Aorta (tissue), 5 donors: Measurements from ENCODE around the gene AOX1. TPM values are rescaled to one million over a fixed set of nuclear protein-coding genes. Genes with fewer than 3 reads are reported as not detected.
"Not testable (repeated sequence)": the region's sequence is repeated elsewhere in the genome, so short reads cannot be mapped to it uniquely, and the experiment has no call there.

ENCODE experiments used
- ATAC-seq: fragments of 200-7000 bp; cut with Tn5 transposase; one replicate; pipeline ENCODE4 v1.9.1; 2022; ENCODE audit warnings: moderate library complexity; ENCODE audit not compliant: low FRiP score
- DNase-seq, 2 donors: peaks; one replicate each; pipeline ENCODE4 v3.0.0-alpha.2; 2020
- H3K27ac ChIP-seq, 2 donors: one replicate each; pipeline ENCODE4 v1.5.1; 2013; ENCODE audit warnings: low read length in 2 of 2, mild to moderate bottlenecking in 2 of 2, moderate library complexity in 2 of 2, control low read depth in 1 of 2, inconsistent platforms in 1 of 2, low read depth in 1 of 2
- H3K27me3 ChIP-seq, 2 donors: one replicate each; pipeline ENCODE4 v1.6.1; 2013; ENCODE audit warnings: control low read depth in 1 of 2, low read length in 1 of 2, mild to moderate bottlenecking in 1 of 2, moderate library complexity in 1 of 2; ENCODE audit not compliant: insufficient read depth in 2 of 2, control insufficient read depth in 1 of 2
- H3K36me3 ChIP-seq, 2 donors: one replicate each; pipeline ENCODE4 v1.6.1; 2013; ENCODE audit warnings: control low read depth in 1 of 2, low read length in 1 of 2, mild to moderate bottlenecking in 1 of 2; ENCODE audit not compliant: insufficient read depth in 2 of 2, control insufficient read depth in 1 of 2
- H3K4me1 ChIP-seq, 2 donors: one replicate each; pipeline ENCODE4 v1.6.1; 2013; ENCODE audit warnings: low read length in 2 of 2, control low read depth in 1 of 2, mild to moderate bottlenecking in 1 of 2, moderate library complexity in 1 of 2; ENCODE audit not compliant: insufficient read depth in 2 of 2, control insufficient read depth in 1 of 2
- H3K4me3 ChIP-seq, 2 donors: one replicate each; pipeline ENCODE4 v1.5.1; 2013; ENCODE audit warnings: low read length in 2 of 2, control low read depth in 1 of 2, mild to moderate bottlenecking in 1 of 2
- H3K9me3 ChIP-seq: one replicate; pipeline ENCODE4 v1.6.1; 2013; ENCODE audit warnings: mild to moderate bottlenecking, low read length; ENCODE audit not compliant: control insufficient read depth
- WGBS, 2 donors: extraction: QIAGEN DNeasy Blood & Tissue Kit; methylation state at CpG; one replicate each; pipeline ENCODE4 v1.1.7; 2013; 5-methylcytosine and 5-hydroxymethylcytosine counted together
- intact Hi-C, 2 donors: fragments of 100-400 bp; cut with DNase I; formaldehyde crosslinking; loops; one replicate each; pipeline versions ENCODE4 v1.14.2 to v1.15.0; 2022
- polyA plus RNA-seq, 2 donors: library from polyadenylated mRNA; stranded (reverse); fragments of 200-250 nt; gene quantifications; one replicate each; pipeline ENCODE4 v1.2.3, GENCODE V29; 2013
- total RNA-seq, 2 donors: library from RNA; stranded (reverse); fragmentation: NEBNext Ultra II Directional; extraction: Animal tissue kit (Norgen Biotek cat#: 25700); gene quantifications; one replicate each; pipeline ENCODE4 v1.2.1, GENCODE V29; 2021
- donor health status: healthy with polysubstance abuse.
- donor health status: Bipolar disorder and iron deficiency.
- donor health status: DM: no; HTN: no; CAD: no.
- donor health status: DM: no; HTN: no; CAD: no.
- donor health status: DM: yes; HTN: yes; CAD: no.

AOX1 gene
- total and polyA plus RNA-seq, 4 donors = 6.9 to 65.5 (median 36.1) TPM

DNA sequence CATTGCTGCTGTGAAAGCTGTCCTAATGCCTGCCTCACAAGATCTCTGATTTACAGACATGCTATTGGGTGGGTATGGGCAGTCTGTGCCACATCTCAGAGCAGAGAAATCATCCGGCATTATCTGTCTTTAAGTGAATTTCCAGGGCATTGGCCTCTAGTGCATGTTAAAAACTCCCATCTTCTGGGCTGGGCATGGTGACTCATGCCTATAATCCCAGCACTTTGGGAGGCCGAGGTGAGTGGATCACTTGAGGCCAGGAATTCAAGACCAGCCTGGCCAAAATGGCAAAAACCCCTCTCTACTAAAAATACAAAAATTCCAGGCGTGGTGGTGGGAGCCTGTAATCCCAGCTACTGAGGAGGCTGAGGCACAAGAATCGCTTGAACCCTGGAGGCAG is 42.6 kb downstream of the AOX1 start:
- DNase-seq, H3K9me3 ChIP-seq, H3K4me3 ChIP-seq, ATAC-seq, intact Hi-C loops, H3K27me3 ChIP-seq, H3K27ac ChIP-seq, H3K36me3 ChIP-seq, H3K4me1 ChIP-seq: not testable (repeated sequence)
- WGBS, 2 donors = 75 to 82% methylated on average over 4 of the region's 4 CpGs

DNA sequence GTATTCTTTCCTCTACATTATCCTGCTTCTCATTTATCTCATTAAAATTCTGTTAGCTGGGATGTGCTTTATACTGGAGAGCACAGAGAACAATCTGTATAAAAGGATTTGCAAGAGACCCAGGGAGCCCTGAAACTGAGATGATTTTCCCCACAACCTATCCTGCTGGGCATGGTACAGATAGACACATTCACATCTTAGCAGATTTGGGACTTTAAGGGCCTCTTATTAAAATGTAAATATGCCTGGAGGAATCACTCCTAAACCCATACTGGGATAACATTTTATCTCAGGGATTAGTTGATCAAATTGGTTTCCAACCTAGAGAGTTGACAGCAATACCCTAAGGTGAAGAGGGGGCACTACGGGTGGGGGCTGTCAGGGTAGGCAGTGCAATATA is 45.5 kb downstream of the AOX1 start:
- intact Hi-C loops = no loop called here
- ATAC-seq = no peak
- H3K4me3 ChIP-seq = no peak overlapping the region
- no peaks in the 10 kb centered on the region for H3K9me3 ChIP-seq
- DNase-seq = no peak
- 88 to 91% methylated on average over 1 of the region's 1 CpG for WGBS, 2 donors
- no peaks in the 10 kb centered on the region for H3K36me3 ChIP-seq
- no peaks in the 10 kb centered on the region for H3K27me3 ChIP-seq
- no peak overlapping the region for H3K27ac ChIP-seq
- H3K4me1 ChIP-seq = no peaks in the 10 kb centered on the region

DNA sequence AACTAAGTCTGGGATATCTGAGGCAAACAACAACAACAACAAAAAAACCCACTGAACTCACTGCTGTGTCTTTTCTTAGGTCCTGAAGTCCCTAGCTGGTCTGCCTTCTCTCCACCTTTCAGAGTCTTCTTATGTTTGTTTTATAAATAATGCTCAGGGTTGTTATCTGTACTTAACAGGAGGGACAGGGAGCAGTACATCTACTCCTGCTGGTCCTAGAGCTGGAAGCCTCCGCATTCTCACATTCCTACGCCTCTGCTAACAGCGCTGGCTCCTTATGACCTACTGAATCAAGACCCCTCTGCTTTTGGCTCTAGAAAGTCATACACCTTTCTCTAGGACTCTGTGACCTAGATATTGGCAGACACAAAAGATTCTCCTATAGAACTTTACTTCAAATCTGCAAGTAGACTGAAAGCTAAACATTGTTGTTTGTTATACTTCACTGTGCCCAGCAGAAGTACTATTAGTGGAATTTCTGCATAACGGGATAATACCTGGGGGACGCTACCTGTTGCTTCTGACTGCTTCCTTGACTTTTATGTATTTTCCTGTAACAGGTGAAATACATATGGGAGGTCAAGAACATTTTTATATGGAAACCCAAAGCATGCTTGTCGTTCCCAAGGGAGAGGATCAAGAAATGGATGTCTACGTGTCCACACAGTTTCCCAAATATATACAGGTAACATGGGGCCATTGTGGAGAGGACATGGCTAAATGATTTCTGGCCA is 48.6 kb downstream of the AOX1 start:
- DNase-seq = no peak
- Histone ChIP-seq H3K9me3 (no peaks in the 10 kb centered on the region), H3K4me3 (no peak overlapping the region)

DNA sequence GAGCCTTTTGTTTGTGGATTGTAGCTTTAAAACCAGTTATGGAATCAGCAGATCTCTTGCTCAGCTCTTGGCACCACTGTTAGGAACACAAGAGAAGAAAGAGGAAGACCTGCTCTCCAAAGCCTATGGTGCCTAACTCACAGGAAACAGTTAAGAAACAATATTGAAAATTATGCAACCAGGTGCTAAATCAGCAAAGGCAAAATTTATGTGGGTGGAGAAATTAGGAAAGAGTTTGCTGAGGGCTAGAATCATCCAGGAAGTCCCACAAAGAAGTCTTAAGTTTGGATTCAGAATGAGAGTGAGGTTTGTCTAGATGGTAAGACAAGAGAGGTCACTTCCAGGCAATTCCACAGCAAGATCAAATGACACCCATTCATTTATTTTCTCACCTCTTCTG is 49.4 kb downstream of the AOX1 start:
- ATAC-seq (no peak), DNase-seq (no peak)
- Histone ChIP-seq H3K27ac (no peak overlapping the region), H3K4me1 (no peaks in the 10 kb centered on the region), H3K36me3 (no peaks in the 10 kb centered on the region), H3K9me3 (no peaks in the 10 kb centered on the region), H3K27me3 (no peaks in the 10 kb centered on the region), H3K4me3 (no peak overlapping the region)
- intact Hi-C loops = no loop called here

More for the DNA sequence above, 48.6 kb downstream of the AOX1 start:
- Histone ChIP-seq H3K27me3 (no peaks in the 10 kb centered on the region), H3K36me3 (no peaks in the 10 kb centered on the region), H3K4me1 (no peaks in the 10 kb centered on the region), H3K27ac (no peak overlapping the region)
- intact Hi-C loops = no loop called here
- ATAC-seq = no peak
- 87 to 92% methylated on average over 7 of the region's 7 CpGs for WGBS, 2 donors

DNA sequence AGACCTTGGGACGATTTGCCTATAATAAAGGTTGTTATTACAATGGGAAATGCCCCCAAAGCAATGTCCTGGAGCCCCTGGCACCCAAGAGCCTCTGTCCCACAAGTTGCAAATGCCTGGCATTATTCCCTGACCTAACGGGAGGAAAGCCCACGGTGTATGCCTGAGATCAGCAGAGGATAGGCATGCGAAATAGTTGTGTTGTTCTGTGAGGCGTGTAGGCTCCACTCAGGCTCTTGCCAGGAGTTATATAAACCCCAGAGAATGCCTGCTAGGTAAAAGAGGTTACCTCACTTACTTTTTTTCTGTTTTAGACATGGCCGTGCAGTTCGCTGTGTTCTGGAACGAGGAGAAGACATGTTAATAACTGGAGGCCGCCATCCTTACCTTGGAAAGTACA is 52.1 kb downstream of the AOX1 start:
- Histone ChIP-seq H3K27me3 (no peaks in the 10 kb centered on the region), H3K36me3 (no peaks in the 10 kb centered on the region), H3K9me3 (no peaks in the 10 kb centered on the region), H3K4me3 (no peak overlapping the region), H3K4me1 (no peaks in the 10 kb centered on the region), H3K27ac (no peak overlapping the region)
- 78 to 80% methylated on average over 9 of the region's 9 CpGs for WGBS, 2 donors
- ATAC-seq (no peak), DNase-seq (no peak)
- intact Hi-C loops = no loop called here

DNA sequence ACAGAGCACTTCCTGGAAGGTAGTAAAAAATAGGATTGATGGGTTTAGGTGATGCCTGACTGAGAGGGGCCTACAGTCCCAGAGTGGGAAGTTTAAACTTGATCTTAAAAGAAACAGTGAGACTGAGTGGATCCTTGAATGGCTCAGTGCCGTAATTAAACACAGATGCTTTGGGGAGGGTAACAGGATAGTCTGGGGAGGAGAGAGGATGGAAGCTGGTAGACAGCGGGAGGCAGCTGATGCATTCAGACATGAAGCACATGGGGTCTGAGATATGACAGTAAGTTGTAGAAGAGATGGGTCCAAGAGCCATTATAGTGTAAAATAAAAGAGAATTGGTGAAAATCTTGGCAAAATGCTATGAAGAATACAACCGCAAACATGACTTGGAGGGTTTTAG is 54.4 kb downstream of the AOX1 start:
- DNase-seq = no peak
- WGBS, 2 donors = 69 to 84% methylated on average over 3 of the region's 3 CpGs
- Histone ChIP-seq H3K27me3 (no peaks in the 10 kb centered on the region), H3K27ac (no peak overlapping the region), H3K9me3 (no peaks in the 10 kb centered on the region), H3K4me1 (no peaks in the 10 kb centered on the region), H3K4me3 (no peak overlapping the region), H3K36me3 (no peaks in the 10 kb centered on the region)
- no peak for ATAC-seq
- intact Hi-C loops = no loop called here

DNA sequence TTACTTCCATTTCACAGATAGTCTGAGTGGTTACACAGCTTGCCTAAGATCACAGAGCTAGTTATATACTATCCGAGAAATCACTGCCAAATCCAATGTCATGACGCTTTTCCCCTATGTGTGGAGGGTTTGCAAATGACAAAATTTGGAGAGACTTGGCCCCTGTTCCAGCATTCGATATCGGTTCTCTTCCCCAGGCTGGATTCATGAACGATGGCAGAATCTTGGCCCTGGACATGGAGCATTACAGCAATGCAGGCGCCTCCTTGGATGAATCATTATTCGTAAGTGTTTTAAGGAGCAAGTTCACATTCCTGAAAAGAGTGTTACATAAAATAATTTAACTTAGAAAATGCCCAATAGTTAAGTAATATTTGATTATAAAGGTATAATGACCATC is 55.1 kb downstream of the AOX1 start:
- DNase-seq (no peak), ATAC-seq (no peak)
- no peaks in the 10 kb centered on the region for H3K4me1 ChIP-seq
- H3K27ac ChIP-seq = no peak overlapping the region
- no peaks in the 10 kb centered on the region for H3K27me3 ChIP-seq
- no peaks in the 10 kb centered on the region for H3K9me3 ChIP-seq
- no peak overlapping the region for H3K4me3 ChIP-seq
- intact Hi-C loops = no loop called here
- 81 to 88% methylated on average over 7 of the region's 7 CpGs for WGBS, 2 donors
- no peaks in the 10 kb centered on the region for H3K36me3 ChIP-seq

DNA sequence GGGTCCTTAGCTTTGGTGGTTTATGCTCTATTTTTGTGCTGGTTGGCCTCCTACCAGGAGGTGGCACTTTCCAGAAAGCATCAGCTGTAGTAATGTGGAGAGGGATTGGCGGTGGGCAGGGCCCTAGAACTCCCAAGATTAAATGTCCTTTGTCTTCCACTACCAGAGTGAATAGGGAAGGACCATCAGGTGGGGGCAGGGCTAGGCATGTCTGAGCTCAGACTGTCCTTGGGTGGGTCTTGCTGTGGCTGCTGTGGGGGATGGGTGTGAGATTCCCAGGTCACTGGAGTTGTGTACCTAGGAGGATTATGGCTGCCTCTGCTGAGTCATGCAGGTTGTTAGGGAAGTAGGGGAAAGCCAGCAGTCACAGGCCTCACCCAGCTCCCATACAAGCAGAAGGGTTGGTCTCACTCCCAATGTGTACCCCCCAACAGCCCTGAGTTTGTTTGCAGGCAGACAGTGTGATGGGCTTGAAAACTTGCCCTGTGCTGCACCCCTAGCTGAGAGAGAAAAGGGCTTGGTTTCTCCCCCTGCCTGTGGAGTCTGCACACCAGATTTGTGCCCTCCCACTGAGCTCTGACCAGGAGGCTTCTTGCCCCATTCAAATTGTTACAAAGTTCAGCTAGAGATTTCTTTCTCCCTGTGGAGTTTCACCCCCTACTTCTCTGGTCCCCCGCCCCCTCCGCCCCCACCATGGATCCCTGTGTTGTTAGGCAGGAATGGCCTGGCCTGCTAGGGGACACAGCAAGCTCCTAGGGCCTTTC is 62.9 kb downstream of the AOX1 start:
- WGBS, 2 donors = 86 to 91% methylated on average over 3 of the region's 3 CpGs
- ATAC-seq, H3K27me3 ChIP-seq, H3K4me1 ChIP-seq, H3K36me3 ChIP-seq, DNase-seq, H3K4me3 ChIP-seq, intact Hi-C loops, H3K9me3 ChIP-seq, H3K27ac ChIP-seq: not testable (repeated sequence)

DNA sequence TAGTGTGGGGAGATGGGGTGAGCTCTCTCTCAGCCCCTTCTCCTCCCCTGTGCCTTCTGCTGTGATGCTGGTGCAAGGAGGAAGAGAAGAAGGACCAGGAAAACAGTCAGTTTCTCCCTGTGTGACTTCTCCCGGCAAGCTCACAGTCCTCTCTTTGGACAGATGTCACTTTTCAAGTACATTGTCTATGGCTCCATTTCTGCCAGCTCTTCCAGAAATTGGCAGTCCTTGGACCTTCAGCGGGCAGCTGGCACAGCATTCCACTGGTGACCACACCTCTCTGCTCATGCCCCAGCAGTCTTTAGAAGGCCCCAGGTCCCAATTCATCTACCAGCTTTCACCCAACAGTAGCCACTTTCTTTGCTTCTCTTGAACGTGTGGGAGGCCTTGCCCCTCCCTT is 63.9 kb downstream of the AOX1 start:
- H3K4me3 ChIP-seq = no peak overlapping the region
- H3K4me1 ChIP-seq = no peaks in the 10 kb centered on the region
- H3K27ac ChIP-seq = no peak overlapping the region
- WGBS, 2 donors = 70 to 82% methylated on average over 3 of the region's 3 CpGs
- H3K9me3 ChIP-seq = no peaks in the 10 kb centered on the region
- intact Hi-C loops = no loop called here
- ATAC-seq (no peak), DNase-seq (no peak)
- peaks cover 0 to 4% of the 10 kb centered on the region in 2 donors for H3K36me3 ChIP-seq
- H3K27me3 ChIP-seq = no peaks in the 10 kb centered on the region
